NCI-H2196 (cell line): Measurements from ENCODE around the gene DUSP8.

Experiments used
- DNase-seq: peaks from one replicate; lab custom pipeline; 2025; ENCODE audit not compliant: unreplicated experiment; lab: John Stamatoyannopoulos, UW

DUSP8 gene

DNA sequence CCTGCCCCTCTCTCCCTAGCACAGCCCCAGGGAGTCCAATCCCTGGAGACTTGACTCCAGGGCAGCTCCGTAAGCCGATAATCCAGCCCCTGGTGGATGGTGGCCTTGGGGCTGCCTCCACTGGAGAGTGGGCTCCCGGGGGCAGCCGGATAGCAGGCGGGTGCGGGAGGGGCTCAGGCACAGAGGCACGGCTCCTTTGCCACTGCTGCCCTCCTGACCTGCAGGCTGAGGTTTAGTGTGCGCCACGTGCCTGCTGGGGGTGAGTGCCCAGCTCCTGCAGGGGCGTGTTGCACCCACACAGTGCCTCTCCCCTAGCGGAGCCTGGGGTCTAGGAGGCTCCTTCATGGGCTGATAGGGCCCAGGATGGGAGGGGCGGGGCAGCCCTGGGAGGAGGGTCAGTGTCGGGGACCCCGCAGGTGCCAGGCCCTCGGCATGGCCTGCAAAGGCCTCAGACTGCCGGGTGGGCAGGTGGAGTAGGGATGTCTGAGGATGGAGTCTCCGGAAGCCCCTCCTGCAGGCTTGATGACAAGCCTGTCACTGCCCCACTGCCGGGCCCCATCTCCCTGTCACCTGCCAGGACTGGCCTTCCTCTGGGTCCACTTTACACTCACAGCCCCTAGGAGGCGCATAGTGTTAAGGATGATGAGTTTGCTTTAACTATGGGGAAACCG lies 5.6 kb downstream of the DUSP8 start:
- DNase-seq: no peak

DNA sequence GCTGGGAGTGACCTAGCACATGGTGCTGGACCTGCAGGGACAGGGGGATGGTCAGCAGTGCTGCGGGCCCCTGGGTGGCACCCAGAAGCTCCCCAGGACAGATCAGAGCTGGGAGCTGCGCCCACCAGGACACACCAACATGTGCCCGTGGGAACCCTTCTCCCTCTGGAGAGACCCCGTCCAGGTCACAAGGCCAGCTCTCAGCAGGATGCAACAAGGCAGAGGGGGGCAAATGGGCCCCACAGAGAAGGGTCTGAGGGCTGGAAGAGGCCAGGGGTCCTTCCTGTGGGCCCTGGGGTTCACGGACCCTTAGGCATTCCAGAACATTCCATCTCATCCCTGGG lies 6.2 kb downstream of the DUSP8 start:
- no peak for DNase-seq

DNA sequence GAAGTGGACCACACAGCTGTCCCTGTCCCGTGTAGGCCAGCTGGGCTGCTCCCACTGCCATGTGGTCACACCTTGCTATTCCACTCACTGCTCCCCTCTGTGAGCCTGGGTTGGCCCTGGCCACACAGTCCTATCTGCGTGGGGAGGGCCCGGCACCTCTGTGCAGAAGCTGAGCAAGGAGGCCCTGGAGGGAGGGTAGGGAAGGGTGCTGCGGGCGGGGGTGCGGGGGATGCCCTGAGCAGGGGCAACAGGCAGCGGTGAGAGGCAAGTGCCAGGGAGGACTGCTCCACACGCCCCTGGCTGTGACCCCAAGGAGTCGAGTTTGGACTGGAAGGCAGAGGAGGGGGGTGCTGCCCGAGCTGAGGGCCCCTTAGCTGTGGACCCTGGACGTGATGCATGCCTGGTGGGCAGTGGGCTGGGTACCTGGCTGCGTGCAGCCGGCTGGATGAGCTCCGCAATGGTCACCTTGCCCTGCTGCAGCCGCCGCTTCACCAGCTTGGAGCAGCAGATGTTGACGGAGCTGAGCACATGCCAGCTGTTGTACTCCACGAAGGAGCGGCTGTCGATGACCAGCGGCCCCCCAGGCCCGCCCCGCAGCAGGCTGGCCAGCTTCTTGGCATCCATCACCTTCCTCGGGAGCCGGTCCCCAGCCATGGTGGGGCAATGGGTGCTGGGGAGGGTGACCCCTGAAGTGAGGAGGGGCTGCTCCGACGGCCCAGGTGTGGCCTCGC lies 6.7 kb downstream of the DUSP8 start:
- no peak for DNase-seq

DNA sequence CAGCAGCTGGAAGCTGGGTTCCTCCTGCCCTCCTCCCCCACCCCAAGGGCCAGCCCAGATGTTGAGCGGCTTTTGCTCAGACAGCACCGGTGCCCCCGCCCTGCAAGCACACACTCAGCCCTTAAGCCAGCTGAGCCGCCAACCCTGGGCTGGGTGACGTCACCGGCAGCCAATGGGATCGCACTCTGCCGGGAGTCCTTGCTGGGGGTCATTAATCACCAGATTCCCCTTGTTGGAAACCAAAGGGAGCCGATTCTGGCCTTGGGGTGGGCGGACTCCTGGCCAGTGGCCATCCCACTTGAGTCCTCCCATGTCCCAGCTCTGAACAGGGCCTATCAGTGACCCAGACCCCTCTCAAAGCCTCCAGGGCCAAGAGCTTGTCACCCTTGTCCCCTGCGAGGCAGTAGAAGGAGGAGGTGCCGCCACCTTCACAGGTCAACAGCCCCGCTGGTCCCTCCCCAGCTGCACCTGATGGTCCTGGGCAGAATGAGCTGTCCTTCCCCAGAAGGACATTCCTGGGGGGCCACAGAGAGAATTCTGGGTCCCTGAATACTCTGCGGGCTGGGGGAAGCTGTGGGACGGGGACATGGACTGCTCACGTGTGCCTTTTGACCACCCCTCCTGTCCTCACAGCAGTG lies 7.4 kb downstream of the DUSP8 start:
- peak; percentile 19 for DNase-seq

DNA sequence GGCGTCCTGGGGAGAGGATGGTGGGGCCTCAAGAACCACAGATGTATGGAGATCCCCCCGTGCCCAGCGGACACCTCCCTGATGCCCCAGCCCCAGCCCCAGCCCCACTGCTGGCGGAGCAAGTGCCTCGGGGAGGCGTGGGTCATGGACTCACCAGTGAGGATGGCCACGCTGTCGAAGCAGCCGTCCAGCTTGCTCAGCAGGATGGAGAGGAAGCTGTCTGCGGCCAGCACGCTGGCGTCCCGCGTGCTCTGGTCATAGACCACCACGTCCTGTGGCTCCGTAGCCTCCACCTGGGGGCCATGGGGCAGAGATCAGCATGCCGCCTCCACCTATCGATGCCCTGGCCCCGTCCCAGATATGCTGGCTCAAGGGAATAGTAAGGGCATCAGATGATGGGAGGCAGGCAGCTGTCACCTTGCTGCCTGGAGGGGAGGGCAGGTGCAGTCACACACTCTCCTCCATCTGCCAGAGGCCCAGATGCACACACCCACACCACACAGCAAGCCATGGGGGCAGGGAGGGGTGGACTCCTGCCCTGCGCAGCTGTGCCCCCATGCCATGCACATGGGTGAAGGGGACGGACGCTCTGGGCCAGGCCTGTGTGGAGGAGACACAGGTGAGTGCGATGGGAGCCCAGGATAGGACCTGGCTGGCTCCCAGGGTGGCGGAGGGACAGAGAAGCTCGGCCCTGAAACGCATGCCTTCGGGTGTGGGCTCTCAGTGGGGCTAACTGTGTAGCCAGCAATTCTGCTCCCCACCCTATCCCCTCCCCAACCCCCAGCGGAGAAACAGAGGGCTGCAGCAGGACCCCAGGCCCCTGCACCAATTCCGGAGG lies 8.2 kb downstream of the DUSP8 start:
- DNase-seq: no peak

DNA sequence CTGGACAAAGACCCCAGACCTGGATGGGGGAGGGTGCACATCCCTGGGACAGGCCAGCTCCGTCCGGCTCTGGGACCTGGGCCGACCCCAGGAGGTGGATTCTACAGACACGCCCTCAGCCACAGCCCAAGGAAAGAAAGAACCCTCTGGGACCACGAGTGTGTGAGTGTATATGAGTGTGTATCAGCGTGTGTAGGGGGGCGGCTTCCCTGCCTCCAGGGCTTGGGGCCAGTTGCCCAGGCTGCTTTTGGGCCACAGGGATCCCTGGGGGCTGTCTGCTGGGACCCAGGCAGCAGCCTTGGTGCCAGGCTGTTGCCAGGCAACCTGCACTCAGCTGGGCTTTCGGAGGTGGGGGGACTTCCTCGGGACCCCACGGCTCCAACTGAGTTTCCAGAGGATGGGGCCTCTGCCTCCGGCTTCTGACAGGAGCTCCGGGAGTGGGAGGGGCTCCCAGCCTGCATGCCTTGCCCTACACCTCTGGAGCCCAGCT lies 8.9 kb downstream of the DUSP8 start:
- DNase-seq: no peak

DNA sequence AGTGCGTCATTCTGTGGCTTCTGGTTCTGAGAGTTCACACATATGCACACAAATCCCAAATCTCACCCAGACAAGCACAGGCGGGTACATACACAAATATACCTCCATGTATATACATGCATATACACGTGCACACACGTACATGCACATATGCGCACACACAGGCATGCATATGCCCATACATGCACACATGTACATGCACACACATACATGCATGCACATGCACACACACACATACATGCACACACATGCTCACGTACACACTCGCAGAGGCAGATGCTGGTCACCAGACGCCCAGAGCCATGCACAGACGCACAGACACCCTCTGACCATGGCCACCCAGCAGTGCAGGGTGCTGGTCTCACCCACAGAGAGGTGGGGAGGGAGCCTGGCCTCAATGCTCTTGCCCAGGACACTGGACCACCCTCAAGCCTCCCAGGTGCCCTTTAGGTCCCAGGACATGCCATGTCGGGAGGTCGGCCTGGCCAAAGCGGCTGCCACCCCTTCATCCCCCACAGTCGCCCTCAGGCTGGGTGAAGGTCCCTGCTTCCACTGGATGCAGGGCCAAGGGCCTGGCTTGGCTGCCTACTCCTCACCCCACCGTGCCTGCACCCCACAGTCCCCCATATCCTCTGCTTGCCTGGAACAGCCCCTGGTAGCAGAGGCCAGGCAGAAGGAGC lies 9.5 kb downstream of the DUSP8 start:
- no peak for DNase-seq

DNA sequence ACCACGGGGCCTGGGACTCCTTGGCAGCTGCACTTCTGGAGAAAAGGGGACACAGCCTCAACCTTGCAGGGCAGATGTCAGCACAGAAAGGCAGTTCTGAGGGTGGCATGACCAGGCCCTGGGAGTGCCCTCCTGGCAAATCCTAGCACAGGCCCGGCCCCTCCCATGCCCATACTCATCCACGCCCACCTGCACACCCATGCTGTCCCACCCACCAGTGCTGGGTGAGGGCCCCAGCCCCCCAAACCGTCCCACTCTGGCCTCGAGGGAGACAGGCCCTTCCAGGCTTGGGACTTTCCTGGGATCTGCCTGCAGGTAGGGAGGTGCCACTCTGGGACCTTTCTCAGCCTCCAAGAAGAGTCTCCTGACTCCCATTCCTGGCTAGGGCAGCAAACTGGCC lies 10.1 kb downstream of the DUSP8 start:
- DNase-seq: no peak

DNA sequence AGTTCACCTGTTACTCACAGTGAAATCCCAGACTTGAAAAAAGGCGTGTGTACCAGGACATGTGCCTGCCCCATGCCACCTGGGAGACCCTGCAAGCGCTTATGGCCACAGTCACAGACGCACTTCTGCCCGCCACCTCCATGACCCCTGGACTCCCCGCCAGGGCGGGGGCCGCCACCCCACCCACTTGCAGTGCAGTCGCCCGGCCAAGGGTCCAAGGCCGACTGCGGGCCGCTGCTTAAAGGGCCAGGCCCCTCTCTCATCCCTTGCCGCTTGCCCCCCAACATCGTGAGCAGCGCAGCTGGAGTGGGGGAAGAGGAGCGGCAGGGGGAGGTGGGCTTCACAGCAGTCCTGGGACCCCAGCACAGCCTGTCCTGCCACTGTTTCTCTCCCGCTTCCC lies 10.8 kb downstream of the DUSP8 start:
- no peak for DNase-seq

DNA sequence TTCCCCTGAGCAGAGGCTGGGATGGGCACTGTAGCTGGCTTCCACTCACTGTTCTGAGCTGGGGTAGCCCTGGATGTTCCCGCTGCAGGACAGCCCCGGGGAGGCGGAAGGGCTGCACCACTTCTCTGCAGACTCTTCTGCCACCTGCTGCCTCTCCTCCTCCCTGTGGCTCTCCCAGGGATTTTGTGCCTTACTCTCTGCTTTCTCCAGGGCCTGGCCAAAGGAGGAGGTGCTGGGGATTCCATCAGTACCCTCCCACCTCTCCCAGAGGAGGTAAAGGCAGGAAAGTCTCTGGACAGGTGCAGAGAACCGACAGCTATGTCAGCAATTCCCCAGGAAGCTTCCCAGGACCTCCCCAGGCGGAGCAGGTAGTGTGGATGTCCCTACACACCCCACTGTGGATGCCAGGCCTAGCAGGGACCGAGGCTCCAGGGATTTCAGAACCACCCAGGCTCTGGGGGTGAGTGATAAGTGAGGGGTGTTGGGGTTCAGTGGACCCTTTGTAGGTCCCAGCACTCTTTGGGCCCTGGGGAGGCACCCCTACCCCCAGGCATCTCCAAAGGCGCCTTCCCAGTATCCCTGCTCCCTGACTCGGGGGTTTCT lies 11.3 kb downstream of the DUSP8 start:
- no peak for DNase-seq

DNA sequence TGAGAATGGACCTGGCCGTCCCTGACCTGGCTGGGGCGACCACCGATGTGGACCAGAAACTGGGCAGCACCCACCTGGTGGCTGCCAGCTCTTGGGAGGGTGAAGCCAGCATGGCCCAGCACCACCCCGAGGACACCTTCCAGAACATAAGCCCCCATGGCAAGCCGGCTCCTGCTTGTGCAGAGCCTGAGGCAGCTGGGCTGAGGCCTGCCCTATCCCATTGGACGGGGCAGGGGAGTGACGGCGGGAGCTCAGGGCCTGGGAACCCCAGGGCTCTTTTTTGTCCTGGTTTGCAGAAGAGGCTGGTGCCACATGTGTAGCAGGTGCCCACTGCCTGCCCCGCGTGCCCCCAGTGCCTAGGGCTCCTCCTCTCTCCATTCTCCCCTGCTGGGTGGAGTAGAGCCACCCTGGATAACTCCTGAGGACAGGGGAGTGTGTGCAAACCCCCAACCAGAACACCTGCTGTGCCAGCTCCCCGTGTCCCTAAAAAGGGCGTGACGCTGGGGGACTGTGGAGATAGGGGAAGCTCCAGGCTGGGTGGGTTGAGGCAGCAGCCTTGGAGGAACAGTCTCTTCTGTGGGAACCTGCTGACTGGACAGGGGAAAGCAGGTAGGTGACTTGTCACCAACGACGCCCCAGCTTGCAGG lies 11.9 kb downstream of the DUSP8 start:
- no peak for DNase-seq

DNA sequence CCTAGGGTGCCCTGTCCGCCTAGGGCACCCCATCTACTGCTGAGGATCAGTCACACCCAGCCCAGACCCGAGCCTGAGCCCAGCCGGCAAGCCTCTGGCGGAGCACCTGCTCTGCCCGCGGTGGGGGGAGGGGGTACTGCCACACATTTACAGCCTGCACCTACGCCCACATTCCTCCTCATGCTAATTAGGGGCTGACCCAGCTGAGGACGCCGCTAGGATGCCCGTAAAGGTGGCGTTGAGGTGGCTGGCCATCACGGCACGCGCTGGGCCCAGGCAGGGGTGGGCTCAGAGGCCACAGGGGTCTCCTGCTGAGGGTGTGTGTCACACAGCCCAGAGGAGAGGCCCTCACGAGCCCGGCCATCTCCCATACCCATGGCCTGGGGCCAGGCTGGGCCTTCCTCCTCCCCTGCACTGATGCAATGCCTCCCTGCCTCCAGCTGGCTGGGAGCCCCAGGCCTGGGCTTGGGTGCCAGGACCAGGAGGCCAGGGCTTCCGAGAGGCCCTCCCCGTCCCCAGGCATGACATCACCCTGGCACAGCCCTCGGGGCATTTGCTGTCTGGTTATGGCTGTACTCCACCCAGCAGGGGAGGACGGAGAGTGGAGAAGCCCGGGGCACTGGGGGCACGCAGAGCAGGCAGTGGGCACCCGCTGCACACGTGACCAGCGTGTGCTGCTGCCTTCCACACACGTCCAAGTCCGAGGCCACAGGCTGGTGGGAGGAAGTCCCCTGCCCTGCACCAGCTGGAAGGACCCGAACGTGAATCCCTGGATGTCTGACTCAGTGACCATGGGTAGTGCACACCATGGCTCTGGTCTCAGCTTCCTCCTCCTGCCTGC lies 12.7 kb downstream of the DUSP8 start:
- DNase-seq: peak; percentile 97

DNA sequence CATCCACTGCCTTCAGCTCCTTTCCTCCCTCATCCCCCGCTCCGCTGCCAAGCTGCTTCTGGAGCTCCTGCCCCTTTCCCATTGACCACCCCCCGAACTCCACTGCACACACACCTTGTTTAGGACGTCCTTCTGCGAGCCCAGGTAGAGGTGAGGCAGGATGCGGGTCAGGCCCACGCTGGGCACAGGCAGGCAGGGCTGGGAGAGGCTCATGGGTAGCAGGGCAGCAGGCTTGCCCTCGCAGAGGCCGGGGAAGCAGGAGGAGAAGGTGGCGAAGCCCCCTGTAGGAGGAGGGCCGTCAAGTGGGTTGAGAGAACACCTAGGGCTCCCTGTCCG lies 13.3 kb downstream of the DUSP8 start:
- DNase-seq: no peak

DNA sequence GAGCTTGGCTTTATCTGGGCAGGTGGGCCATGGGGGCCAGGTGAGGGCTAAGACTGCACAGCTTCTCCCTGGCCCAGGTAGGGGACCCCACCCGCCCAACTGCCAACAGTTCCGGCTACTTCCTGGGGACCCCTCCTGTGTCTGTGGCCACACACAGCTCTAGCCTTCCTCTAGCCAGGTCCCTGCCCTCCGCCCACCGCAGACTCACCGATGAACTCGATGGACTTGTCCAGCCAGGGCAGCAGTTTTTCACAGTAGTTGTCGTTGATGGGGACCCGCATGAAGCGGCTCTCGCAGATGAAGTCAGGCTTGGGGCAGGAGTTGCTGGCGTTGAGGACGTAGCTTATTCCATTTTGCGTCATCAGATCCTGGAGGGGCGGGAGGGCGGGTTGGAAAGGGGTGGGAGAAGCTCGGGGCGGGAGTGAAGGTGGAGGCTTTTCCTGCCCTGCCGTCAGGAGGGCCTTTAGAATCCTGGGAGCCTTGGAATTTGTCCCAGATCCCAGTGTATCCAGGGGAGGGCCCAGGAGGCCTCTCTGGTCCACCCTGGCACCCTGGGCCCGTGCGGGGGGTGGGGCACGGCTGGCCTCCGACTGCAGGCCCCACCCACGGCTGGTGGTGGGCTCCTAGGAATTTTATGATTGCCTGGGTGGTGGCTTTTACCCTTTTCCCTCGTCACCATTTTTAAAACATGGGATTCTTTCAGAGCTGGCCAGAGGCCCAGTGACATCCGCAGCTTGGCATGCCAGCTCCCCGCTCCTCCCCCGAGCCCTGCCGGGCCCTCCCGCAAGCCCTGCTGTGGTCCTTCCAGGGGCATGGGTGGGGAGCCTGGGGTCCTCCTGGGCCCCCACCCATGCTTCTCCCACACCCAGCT lies 13.9 kb downstream of the DUSP8 start:
- DNase-seq: peak; percentile 61

DNA sequence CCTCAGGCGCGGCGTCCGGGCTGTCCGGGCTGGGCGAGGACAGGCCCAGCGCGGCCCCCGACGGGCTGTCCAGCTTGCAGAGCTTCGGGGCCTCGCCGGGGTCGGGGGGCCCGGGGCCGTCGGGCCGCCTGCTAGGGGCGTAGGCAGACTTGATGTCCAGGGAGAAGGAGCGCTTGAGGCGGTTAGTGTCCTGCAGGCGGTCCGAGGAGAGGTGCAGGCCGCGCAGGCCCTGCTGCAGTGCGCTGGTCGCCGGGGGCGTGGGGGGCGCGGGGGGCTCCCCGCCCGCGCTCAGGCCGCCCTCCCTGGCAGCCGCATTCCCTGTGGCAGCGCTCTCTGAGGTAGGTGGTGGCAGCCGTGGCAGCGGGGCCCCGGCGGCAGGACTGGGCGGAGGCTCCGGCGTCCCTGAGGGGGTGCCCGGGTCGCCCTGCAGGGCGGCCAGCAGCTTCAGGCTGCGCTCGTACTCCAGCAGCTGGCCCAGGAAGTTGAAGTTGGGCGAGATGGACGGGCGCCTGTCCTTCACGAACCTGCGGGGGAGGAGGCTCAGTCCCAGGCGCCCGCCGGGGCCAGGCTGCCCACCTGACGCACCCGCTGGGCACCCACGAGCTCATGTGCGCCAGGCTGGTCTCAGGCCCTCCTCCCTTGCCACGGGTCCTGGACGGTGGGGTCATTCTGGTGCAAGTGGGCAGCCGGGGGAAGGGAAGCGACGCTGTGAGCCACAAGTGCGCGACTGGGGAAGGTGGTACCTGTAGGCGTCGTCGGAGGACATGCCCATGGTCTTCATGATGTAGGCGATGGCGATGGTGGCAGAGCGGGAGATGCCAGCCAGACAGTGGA lies 14.8 kb downstream of the DUSP8 start:
- DNase-seq: no peak

DNA sequence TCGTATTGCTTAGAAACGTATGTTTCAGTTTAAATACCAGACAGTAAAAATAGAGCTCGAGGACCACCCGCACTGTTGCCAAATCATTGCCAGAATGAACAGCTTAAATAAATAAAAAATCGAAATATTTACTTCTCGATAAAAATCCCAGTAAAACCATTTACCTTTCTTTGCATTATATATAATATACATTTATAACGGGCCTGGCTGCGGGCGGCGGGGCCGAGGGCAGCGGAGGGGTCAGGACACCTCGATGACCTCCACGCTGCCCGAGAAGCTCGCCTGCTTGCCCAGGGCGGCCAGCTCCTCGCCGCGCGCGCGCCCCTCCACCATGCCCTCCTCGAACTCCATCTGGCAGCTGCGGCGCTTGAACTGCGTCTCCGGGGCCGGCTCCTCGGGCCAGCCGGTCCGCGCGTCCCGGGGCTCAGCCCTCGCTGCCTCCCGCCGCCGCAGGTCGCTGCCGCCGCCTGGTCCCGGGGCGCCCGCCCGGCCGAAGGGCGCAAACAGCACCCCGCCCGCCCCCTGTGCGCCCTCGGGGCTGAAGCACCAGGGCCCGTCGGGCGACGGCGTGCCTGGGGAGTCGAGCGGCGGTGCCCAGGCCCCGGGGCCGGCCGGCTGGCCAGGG lies 15.7 kb downstream of the DUSP8 start:
- DNase-seq: no peak

DNA sequence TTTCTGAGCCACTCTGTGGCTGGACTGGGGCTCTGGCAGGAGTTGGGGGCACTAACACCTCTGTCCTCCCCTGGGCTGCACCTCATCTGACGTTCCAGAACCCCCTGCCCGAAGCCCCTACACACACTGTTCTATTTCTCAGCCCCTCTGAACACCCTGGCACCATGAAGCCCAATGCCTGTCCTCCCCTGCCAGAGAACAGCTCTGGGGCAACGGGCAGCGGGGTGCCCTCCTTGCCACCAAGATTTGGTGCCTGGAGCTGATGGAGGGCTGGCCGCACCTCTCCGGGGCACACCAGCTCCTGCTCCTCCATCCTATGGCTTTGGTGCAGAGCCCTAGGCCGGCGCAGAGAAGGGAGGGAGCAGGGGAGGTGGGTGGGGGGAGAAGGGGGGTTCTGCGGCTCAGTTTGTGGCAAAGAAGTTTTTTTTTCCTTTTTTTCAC lies 16.3 kb downstream of the DUSP8 start:
- DNase-seq: no peak
